ENCODE results near the gene INPP5A.
A peak's percentile ranks its signal among the peaks of the same experiment; 100 is the strongest.
"Not testable (repeated sequence)": the region's sequence is repeated elsewhere in the genome, so short reads cannot be mapped to it uniquely, and the experiment has no call there.

INPP5A gene

GRCh38 chr10:132559538-132559937 lies 22.0 kb downstream of the INPP5A start:
- DNase-seq (ENCODE audit: low read depth in 1 of 2, low spot score in 1 of 2) = no peak

- DNase-seq (ENCODE audit: low read depth in 1 of 2, low spot score in 1 of 2) = no peak
Measured at GRCh38 chr10:132560241-132560731, 22.7 kb downstream of the INPP5A start.

GRCh38 chr10:132562177-132562915 lies 24.8 kb downstream of the INPP5A start:
- DNase-seq (ENCODE audit: low read depth in 1 of 2, low spot score in 1 of 2) = no peak

- no peak for DNase-seq (ENCODE audit: low read depth in 1 of 2, low spot score in 1 of 2)
Measured at GRCh38 chr10:132562916-132563456, 25.4 kb downstream of the INPP5A start.

GRCh38 chr10:132563485-132564248 lies 26.1 kb downstream of the INPP5A start:
- DNase-seq (ENCODE audit: low read depth in 1 of 2, low spot score in 1 of 2) = no peak

- no peak for DNase-seq (ENCODE audit: low read depth in 1 of 2, low spot score in 1 of 2)
Measured at GRCh38 chr10:132564249-132564605, 26.6 kb downstream of the INPP5A start.

- DNase-seq (ENCODE audit: low read depth in 1 of 2, low spot score in 1 of 2) = no peak
Measured at GRCh38 chr10:132564690-132565089, 27.1 kb downstream of the INPP5A start.

GRCh38 chr10:132565516-132566209 lies 28.1 kb downstream of the INPP5A start:
- no peak for DNase-seq (ENCODE audit: low read depth in 1 of 2, low spot score in 1 of 2)

- DNase-seq (ENCODE audit: low read depth in 1 of 2, low spot score in 1 of 2) = no peak
Measured at GRCh38 chr10:132566892-132567291, 29.3 kb downstream of the INPP5A start.

GRCh38 chr10:132570265-132570664 lies 32.7 kb downstream of the INPP5A start:
- DNase-seq (ENCODE audit: low read depth in 1 of 2, low spot score in 1 of 2) = no peak

- DNase-seq (ENCODE audit: low read depth in 1 of 2, low spot score in 1 of 2) = no peak
Measured at GRCh38 chr10:132570771-132571649, 33.4 kb downstream of the INPP5A start.

GRCh38 chr10:132571650-132572544 lies 34.3 kb downstream of the INPP5A start:
- peak in 1 of 2 donors; percentile 29 for DNase-seq (ENCODE audit: low read depth in 1 of 2, low spot score in 1 of 2)

- DNase-seq (ENCODE audit: low read depth in 1 of 2, low spot score in 1 of 2) = no peak
Measured at GRCh38 chr10:132572545-132572937, 35.0 kb downstream of the INPP5A start.

GRCh38 chr10:132572946-132573345 lies 35.4 kb downstream of the INPP5A start:
- DNase-seq (ENCODE audit: low read depth in 1 of 2, low spot score in 1 of 2) = not testable (repeated sequence)

- no peak for DNase-seq (ENCODE audit: low read depth in 1 of 2, low spot score in 1 of 2)
Measured at GRCh38 chr10:132574288-132574687, 36.7 kb downstream of the INPP5A start.

- DNase-seq (ENCODE audit: low read depth in 1 of 2, low spot score in 1 of 2) = no peak
Measured at GRCh38 chr10:132574783-132575319, 37.3 kb downstream of the INPP5A start.

- no peak for DNase-seq (ENCODE audit: low read depth in 1 of 2, low spot score in 1 of 2)
Measured at GRCh38 chr10:132575320-132576201, 38.0 kb downstream of the INPP5A start.

- no peak for DNase-seq (ENCODE audit: low read depth in 1 of 2, low spot score in 1 of 2)
Measured at GRCh38 chr10:132576671-132577349, 39.2 kb downstream of the INPP5A start.
